Ramos (cell line): ENCODE results near the gene TBC1D3B.
"Not testable (repeated sequence)": the region's sequence is repeated elsewhere in the genome, so short reads cannot be mapped to it uniquely, and the experiment has no call there.

Source experiments
- in situ Hi-C: fragments of 300-500 bp; cut with MboI; formaldehyde crosslinking; loops from one replicate; pipeline ENCODE4 v1.14.3; 2022; ENCODE audit warnings: low sequenced_read_pairs; ENCODE audit not compliant: unreplicated experiment

Gene TBC1D3B

DNA sequence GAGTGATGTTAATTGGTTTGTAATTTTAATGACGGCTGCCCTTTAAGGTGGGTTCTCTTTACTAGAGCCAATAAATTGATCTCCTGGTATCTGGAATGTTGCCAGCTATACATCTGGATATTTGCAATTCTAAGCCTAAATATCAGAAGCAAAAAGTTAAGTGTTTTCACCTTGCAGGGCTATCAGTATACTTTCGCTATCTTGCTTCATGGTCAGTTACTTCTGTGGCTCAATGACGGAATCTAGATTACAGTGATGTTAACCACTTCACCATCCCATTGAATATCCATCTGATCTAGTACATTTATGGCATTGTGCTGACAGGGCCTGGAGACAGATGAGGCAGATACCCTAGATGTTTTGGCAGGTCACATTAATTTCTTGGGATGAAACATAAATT is 44.5 kb downstream of the TBC1D3B start:
- in situ Hi-C loops, result no loop called here

DNA sequence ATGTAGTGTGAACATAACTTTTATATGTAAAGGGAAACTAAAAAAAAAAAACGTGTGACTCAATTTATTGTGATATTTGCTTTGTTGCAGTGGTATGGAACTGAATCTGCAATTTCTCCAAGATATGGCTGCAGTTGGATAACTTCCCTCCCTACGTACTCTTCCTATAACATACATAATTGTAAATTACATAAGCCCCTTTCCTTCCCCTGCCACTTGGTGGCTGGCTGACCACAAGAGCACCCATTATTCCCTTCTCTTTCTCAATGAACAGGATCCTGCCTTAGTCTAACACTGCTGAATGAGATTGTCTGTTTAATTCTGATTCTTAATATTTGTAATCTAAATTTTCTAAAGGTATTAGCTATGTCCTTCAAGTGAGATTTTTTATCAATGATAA is 45.0 kb downstream of the TBC1D3B start:
- in situ Hi-C loops, result no loop called here

DNA sequence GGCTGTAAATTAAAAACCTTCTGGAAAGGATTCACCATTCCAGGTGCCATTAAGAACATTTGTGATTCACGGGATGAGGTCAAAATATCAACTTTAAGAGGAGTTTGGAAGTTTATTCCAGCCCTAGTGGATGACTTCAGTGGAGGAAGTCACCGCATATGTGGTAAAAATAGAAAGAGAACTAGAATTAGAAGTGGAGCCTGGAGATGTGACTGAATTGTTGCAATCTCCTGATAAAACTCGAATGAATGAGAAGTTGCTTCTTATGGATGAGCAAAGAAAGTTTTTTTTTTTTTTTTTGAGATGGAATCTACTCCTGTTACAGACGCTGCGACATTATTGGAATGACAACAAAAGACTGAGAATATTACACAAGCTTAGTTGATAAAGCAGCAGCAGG is 46.1 kb downstream of the TBC1D3B start:
- in situ Hi-C loops, result no loop called here

DNA sequence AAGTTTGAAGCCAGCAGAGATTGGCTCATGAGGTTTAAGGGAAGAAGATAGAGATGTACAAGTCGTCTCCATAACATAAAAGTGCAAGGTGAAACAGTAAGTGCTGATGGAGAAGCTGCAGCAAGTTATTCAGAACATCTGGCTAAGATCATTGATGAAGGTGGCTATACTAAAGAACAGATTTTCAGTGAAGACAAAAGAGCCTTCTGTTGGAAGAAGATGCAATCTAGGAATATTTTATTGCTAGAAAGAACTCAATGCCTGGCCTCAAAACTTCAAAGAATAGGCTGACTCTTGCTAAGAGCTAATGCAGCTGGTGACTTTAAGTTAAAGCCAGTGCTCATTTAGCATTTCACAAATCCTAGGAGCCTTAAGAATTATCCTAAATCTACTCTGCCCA is 46.8 kb downstream of the TBC1D3B start:
- in situ Hi-C loops, result no loop called here

DNA sequence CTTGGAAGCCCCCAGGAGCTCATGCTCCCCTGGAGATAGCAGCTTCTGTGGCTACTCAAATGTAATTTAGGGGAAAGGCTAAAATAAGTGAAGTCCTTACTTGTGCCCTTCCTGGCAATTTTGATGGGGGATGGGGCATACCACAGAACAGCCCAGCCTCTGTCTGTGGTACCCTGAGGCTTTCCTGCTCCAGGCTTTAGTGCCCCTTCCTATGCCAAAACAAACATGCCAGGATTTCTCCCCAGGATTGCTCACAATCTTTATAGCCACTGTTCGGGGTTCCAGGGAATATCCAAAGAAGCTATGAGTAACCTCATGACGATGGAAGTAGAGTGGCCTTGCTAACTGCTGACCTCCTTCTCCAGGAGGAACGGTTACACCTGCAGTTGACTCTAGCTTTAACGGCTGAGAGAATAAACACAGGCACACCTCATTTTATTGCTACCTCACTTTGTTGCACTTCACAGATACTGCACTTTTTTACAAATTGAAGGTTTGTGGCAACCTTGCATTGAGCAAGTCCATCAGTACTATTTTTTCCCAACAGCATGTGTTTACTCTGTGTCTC is 47.9 kb downstream of the TBC1D3B start:
- in situ Hi-C loops, result no loop called here

DNA sequence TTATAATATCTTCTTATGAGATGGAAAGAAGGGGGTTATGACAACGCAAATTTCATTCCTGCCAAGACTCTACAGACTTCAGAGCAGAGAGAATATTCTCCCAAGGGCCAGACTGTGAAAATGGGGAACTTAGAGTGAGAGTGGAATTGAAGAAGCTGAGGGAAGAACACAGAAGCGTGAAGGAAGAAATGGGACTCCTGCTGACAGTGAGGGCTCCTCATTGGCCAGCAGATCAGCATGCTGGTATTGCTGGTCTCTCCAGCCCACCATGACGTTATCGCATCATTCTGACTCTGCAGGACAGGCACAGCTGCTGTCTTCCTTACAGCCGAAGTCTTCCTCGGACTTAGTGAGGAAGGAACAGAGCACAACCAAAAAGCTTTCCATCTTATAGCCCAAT is 48.5 kb downstream of the TBC1D3B start:
- in situ Hi-C loops, result no loop called here

DNA sequence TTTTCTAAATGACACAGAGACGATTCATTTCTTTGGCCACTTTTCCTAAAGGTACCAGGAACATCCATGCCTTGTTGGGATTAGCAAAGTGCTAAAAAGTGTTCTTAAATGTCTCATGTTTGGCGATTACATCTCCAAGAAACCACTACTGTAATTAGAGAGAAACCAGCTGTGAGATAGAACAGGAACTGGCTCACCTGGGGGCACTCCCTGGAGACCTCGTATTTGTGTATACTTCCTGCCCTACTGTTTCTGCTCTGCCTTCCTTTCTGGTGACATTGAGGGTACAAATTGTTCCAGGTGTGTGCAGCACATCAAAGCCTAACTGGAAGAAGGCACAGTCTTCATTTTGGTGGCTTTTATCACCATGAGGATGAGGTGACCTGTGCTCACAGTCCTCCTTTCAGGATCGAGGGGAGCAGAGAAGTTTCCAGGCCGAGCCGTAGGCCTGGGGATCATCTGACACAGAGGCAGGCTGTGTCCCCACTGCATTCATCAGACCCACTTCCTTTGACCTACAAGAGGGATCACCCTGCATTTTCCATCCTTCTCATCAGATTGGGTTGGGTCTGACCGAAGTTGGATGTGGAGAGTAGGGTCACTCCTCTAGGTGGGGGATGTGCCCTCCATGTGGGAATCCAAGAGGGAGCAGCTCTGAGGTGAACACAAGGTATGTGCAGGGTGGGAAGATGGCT is 49.1 kb downstream of the TBC1D3B start:
- in situ Hi-C loops, result no loop called here

DNA sequence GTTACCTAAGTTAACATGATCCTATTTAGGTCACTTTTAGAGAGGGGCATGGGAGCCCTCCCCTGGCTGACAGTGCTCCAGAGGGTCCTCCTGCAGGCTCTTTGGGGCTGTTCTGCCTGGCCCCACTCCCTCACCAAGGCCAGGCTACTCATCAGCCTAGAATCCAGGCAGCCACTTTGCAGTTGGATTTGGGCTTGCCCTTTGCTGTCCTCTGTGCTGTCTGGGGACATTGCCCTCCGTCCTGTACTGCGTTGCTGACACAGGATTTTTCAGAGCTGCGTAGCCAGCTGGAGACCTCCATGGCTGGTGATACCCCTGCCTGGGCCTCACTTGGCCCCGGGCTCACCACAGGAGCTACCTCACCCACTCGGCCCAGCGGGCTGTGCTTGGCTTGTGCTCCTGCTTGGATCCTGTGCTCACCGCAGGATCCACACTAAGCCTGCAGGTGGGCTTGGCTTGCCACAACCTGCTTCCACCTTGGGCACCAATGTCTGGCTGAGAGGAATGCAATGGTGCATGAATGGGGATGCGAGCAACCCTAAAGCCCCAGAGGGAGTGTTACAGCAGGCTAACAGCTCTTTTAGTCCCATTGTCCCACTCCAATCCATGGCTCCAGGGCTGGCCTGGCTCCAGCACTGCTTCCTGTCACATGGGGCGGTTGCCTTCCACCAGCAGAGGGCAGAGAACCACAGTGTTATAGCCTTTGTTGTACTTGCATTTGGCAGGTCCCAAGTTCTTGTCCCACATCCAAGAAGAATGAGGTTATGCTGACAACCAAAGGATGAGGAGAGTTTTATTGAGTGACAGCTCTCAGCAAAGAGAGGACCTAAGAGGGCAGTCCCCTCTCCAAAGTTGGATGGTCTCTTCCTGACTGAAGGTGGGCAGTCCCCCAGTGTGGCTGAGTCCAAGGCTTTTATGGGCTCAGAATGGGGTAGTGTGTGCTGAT is 51.3 kb downstream of the TBC1D3B start:
- in situ Hi-C loops, result no loop called here

DNA sequence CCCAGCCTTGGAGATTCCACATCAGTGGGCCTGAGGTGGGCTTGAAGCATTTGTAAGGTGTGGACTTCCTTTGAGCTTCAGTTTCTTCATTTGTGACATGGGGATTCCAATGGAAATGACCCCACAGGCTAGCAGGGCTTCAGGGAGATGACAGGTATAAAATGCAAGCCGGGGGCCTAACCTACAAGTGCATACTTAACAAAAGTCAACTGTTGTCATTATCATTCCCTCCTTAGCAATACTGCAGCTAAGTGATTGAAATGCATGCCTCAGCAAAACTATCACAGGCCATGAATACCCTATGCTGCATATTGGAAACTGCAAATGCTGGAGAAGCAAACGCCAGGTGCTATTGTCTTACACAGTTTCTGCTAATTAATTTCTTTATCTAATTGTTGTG is 53.0 kb downstream of the TBC1D3B start:
- in situ Hi-C loops, result no loop called here

DNA sequence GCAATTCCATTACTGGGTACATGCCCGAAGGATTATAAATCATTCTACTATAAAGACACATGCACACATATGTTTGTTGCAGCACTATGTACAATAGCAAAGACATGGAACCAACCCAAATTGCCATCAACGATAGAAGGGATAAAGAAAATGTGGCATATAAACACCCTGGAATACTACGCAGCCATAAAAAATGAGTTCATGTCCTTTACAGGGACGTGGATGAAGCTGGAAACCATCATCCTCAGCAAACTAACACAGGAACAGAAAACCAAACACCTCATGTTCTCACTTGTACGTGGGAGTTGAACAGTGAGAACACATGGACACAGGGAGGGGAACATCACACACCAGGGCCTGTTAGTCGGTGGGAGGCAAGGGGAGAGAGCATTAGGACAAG is 55.3 kb downstream of the TBC1D3B start:
- in situ Hi-C loops, result not testable (repeated sequence)

DNA sequence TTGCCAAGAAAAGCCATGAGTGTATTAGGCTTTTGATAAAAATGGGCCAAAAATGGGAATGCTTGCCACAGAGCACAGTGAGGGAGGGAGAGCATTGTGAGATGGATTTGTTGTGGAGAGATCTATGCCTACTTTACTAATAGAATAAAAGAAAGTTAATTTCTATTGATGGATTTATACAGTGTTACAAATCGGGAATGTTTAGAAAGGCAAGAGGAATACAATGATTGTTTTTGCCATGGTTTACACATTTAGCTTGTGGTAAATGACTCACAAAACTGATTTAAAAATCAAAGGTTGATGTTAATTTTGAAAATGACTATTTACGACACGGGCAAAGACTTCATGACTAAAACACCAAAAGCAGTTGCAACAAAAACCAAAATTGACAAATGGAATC is 56.2 kb downstream of the TBC1D3B start:
- in situ Hi-C loops, result no loop called here

DNA sequence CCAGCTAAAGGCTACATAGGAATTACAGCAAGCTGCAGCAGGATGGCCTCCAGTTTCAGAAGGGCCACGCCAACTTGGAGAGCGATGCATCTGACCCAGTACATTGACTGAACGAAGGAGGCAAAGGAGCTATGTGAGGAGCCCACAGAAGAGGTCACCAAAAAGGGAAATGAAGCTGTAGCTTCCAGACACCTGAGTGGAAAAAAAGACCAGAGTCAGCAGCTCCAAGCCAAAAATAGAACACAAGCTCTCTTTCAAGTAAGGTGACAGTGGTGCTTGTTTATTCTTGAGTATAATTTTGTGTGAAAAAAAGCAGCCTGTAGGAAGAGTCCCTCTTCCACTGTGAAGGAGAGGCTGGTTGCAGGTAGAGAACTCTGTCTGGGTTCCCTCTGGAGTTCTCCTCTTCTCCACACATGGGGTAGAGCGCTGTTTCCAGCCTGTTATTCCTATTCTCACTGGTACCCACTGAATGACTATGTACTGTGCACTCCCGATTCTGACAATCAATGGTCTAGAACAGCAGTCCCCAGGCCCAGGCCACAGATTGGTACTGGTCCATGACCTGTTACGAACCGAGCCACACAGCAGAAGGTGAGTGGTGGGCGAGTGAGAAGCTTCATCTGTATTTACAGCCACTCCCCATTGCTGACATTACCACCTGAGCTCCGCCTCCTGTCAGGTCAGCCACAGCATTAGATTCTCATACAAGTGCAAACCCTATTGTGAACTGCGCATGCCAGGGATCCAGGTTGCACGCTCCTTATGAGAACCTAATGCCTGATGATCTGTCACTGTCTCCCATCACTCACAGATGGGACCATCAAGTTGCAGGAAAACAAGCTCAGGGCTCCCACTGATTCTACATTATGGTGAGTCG is 57.7 kb downstream of the TBC1D3B start:
- in situ Hi-C loops, result no loop called here

DNA sequence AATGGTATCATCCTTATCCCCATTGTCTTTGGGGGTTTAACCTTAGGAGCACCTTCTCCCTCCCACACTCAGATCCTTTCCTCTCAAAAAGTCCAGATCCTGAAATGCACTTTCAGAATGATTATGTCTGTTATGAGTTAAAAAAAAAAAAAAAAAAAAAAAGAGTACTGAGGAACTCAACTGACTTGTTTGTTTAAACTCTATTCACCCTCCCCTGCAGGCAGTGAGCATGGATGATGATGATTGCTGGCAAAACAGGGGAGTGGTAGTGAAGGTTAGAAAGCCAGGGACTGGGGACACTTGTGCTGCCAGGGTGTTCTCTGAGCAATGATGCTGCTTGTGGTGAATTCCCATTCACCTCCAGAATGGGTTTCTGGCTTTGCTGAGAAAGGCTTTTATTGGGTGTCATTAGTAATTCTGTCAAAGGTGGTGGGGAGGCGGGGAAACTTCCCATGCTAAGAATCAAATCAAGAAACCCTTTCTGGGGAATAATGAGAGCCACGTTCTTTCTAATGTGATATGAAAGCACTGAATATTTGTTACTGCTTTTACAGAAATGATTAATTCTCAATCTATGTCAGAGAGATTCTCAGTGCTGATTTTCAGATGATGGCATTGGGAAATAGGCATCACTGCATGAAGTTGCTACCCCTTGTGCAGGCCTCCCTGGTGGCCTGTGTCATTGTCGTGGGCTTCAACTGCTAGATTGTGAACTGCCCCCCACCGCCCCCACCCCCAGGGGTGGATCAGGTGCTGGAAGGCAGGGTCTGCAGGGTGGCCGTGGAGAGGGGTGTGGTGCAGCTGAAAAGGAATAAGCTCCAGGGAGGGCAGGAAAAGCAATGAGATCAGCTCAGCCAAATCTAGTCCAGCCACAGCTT is 58.7 kb downstream of the TBC1D3B start:
- in situ Hi-C loops, result no loop called here
